NCI-H2171 treated with DMSO at 0.1 percent for 48 hours (cell line): ENCODE measurements around the gene OPTC.
"Not testable (repeated sequence)": the region's sequence is repeated elsewhere in the genome, so short reads cannot be mapped to it uniquely, and the experiment has no call there.

Experiments used
- DNase-seq: peaks from one replicate; lab custom pipeline; 2025; lab: John Stamatoyannopoulos, UW

The OPTC gene

GRCh38 chr1:203493901-203494300 is at the start of gene OPTC:
Gene OPTC (plus strand): TSS chr1:203494153. CDS start chr1:203496006, 1,853 bp downstream.
- no peak for DNase-seq

GRCh38 chr1:203444171-203444576 is 49.8 kb upstream of the OPTC start:
- DNase-seq, result peak; percentile 100

GRCh38 chr1:203447151-203447550 is 46.8 kb upstream of the OPTC start:
- no peak for DNase-seq

- DNase-seq, result not testable (repeated sequence)
Observed at GRCh38 chr1:203447598-203447997, 46.4 kb upstream of the OPTC start.

GRCh38 chr1:203448521-203449061 is 45.4 kb upstream of the OPTC start:
- peak; percentile 89 for DNase-seq

- DNase-seq, result no peak
Observed at GRCh38 chr1:203450001-203450400, 44.0 kb upstream of the OPTC start.

- DNase-seq, result no peak
Observed at GRCh38 chr1:203450479-203451149, 43.3 kb upstream of the OPTC start.

GRCh38 chr1:203451836-203452784 is 41.8 kb upstream of the OPTC start:
- DNase-seq, result no peak

GRCh38 chr1:203453016-203453415 is 40.9 kb upstream of the OPTC start:
- no peak for DNase-seq

GRCh38 chr1:203453616-203454015 is 40.3 kb upstream of the OPTC start:
- DNase-seq, result peak; percentile 38

- no peak for DNase-seq
Observed at GRCh38 chr1:203454986-203455471, 38.9 kb upstream of the OPTC start.

GRCh38 chr1:203455706-203456105 is 38.2 kb upstream of the OPTC start:
- DNase-seq, result no peak

- no peak for DNase-seq
Observed at GRCh38 chr1:203456577-203456976, 37.4 kb upstream of the OPTC start.

- no peak for DNase-seq
Observed at GRCh38 chr1:203458078-203458477, 35.9 kb upstream of the OPTC start.

GRCh38 chr1:203459671-203460201 is 34.2 kb upstream of the OPTC start:
- DNase-seq, result no peak

GRCh38 chr1:203461717-203462116 is 32.2 kb upstream of the OPTC start:
- DNase-seq, result no peak

GRCh38 chr1:203462143-203462542 is 31.8 kb upstream of the OPTC start:
- DNase-seq, result no peak

GRCh38 chr1:203462878-203463277 is 31.1 kb upstream of the OPTC start:
- DNase-seq, result no peak

GRCh38 chr1:203463469-203464062 is 30.4 kb upstream of the OPTC start:
- DNase-seq, result no peak

- DNase-seq, result no peak
Observed at GRCh38 chr1:203464226-203464625, 29.7 kb upstream of the OPTC start.

- DNase-seq, result no peak
Observed at GRCh38 chr1:203464743-203465142, 29.2 kb upstream of the OPTC start.
